GM19193 (cell line): Measurements from ENCODE around the gene LRP2.

Experiments
- POLR2A ChIP-seq: IDR thresholded peaks from 4 replicates; pipeline ENCODE4 v1.6.1; 2011; ENCODE audit not compliant: insufficient read depth, insufficient read length; ENCODE audit errors: extremely low read depth

The LRP2 gene

GRCh38 chr2:169109502-169110409, 252.6 kb downstream of the LRP2 start:
- no peak for TF ChIP-seq POLR2A

- TF ChIP-seq POLR2A = no peak
These were observed 254.0 kb downstream of the LRP2 start for GRCh38 chr2:169108099-169108884.

DNA sequence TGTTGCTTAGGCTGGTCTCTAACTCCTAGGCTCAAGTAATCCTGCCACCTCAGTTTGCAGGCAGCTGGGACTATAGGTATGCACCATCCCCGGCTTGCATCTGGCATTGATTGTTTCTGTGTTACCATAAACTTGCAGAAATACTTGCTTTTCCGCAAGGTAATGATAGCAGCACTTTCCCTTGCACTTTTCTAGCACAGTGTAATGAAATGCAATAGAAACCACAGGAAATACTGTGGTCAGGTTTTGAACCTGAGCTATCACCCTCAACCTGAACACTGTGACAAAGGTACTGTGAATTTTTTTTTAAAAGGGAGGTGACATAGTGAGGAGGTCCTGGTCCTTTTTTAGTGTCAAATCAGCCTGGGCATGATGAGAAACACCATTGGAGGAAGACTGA, 254.7 kb downstream of the LRP2 start:
- TF ChIP-seq POLR2A = no peak

GRCh38 chr2:169106563-169107545, 255.5 kb downstream of the LRP2 start:
- TF ChIP-seq POLR2A = no peak

- TF ChIP-seq POLR2A = no peak
These were observed 256.2 kb downstream of the LRP2 start for GRCh38 chr2:169106134-169106533.

GRCh38 chr2:169105476-169105875, 256.9 kb downstream of the LRP2 start:
- no peak for TF ChIP-seq POLR2A

DNA sequence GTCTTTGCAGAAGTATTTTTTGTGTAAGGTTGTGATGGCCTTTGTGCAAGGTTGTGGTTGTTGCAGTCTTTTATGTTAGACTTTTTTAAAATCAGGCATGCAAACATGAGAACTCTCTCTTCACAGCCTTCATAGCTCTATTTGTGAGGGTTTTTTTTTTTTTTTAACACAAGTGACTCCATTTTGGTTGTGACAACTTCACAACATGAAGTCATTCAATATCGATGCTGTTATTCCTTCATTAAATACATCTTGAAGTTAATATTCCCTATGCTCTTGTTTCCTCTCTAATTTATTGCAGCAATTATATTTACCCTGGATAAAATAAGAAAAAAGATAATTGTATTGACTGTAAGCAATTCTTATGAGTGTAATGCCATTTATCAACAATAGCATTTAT, 257.5 kb downstream of the LRP2 start:
- TF ChIP-seq POLR2A = no peak

GRCh38 chr2:169095621-169096105, 266.7 kb downstream of the LRP2 start:
- no peak for TF ChIP-seq POLR2A

DNA sequence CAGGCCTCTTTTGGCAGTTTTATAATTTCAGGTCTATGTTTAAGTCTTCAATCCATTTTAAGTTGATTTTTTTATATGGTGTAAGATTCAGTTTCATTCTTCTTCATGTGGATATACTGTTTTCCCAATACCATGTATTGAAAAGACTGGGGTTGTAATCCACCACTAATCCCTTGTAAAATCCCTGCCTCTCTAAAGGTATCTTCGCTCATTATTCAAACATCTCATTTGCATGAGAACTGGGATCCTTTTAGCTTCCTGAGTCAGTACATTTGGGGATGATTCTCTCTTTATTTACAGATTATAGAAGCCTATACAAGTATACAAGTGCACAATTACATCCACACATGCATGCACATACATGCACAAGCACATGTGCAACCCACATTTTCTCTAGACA, 267.7 kb downstream of the LRP2 start:
- no peak for TF ChIP-seq POLR2A

DNA sequence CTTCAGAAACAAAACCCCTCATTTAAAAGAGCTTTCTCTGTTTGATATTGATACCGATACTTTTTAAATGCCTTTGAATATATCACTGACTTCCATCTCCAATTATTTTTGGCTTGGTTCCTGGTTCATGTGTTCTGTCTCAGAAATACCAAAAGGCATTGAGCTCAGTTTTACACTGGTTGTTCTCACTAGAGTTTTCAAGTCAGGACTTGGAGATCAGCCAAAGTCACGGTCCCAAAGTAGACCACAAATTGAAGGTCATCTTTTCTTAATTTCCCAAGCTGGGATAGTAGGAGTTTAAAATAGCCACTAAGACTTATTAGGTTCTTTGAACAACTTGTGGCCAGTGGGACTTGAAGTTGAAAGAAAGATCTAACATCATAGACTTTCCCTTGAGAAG, 268.8 kb downstream of the LRP2 start:
- no peak for TF ChIP-seq POLR2A

DNA sequence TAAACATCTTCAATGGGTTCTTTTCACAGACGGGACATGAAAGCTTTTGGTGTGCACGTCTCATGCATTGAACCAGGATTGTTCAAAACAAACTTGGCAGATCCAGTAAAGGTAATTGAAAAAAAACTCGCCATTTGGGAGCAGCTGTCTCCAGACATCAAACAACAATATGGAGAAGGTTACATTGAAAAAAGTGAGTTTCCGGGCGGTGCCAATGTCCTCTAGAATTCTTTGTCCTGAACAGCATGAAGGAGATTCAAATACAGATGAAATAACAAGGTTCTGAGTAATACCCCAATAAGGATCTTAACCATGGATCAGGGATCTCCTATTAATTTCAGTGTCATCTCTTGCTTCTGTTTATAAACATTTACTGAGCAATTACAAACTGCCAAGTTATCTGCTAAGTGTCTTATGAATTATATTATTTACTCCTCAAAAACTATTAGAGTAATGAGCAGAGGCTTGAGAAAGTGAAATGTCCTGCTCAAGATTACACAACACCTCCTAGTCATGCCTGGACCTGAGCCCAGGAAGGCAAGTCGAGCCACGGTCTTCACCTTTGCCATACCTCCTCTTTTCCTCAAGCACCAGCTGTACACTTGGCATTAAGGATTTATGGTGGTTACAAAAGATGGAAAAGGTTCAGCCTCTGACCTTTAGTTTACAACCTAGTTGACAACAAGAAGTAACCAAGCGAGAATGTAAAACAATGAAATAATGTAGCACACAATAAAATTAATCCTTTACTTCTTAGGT, 270.4 kb downstream of the LRP2 start:
- TF ChIP-seq POLR2A = no peak

GRCh38 chr2:169091256-169091655, 271.1 kb downstream of the LRP2 start:
- TF ChIP-seq POLR2A = no peak

GRCh38 chr2:169090133-169090820, 272.1 kb downstream of the LRP2 start:
- TF ChIP-seq POLR2A = no peak
